K562 (cell line): ENCODE data around the gene GSTA4. TPM values are rescaled to one million over a fixed set of nuclear protein-coding genes. Genes with fewer than 3 reads are reported as not detected.

Experiments
- ATAC-seq: fragments of 200-7000 bp; cut with Tn5 transposase; 3 replicates; pipeline ENCODE4 v1.9.1; 2020; ENCODE audit warnings: moderate library complexity
- BruUV-seq: library from RNA; stranded (reverse); fragments of 400-500 nt; replicated peaks from 2 replicates; lab custom pipeline; 2021; lab: Mats Ljungman, UMichigan
- CTCF ChIA-PET: fragments of 300-600 bp; formaldehyde crosslinking; extraction: SDS; loops from one replicate; lab custom pipeline; 2021; ENCODE audit warnings: low intra/inter-chr PET ratio; lab: Yijun Ruan, JAX
- POLR2A ChIA-PET: fragments of 300-600, 350-650 bp; sonication (Branson Sonifier 250); formaldehyde crosslinking; extraction: SDS; loops from one replicate; lab custom pipeline; 2021; ENCODE audit warnings: antibody characterized with exemption, inconsistent platforms; lab: Yijun Ruan, JAX
- DNase-seq, 4 experiments: peaks; one replicate each; pipeline versions ENCODE4 v3.0.0 to v3.0.0-alpha.2; 2011 to 2018; ENCODE audit warnings: low spot score in 3 of 4, mixed read lengths in 3 of 4; ENCODE audit errors: extremely low read depth in 1 of 4
- FAIRE-seq: peaks from 2 replicates; lab custom pipeline; 2011; peaks lifted over from hg19 to GRCh38; lab: Jason Lieb, UNC
- H2AFZ ChIP-seq: 2 replicates; pipeline ENCODE4 v1.6.0; 2011; ENCODE audit warnings: low read depth, low read length, control low read depth, inconsistent platforms
- H3K27ac ChIP-seq: fragments of 200-600 bp; 3 replicates; pipeline ENCODE4 v1.8.0; 2011; ENCODE audit warnings: low read depth, mild to moderate bottlenecking, control low read depth, inconsistent platforms, low read length, moderate library complexity, mixed read lengths; ENCODE audit errors: extremely low read depth
- H3K27me3 ChIP-seq, 2 experiments: fragments of 300-600 bp in 1 of 2; 2 replicates in 1 of 2; 3 replicates in 1 of 2; pipeline versions ENCODE4 v1.6.0 to v1.8.0; 2011; ENCODE audit warnings: inconsistent platforms in 2 of 2, low read length in 2 of 2, mild to moderate bottlenecking in 1 of 2, mixed read lengths in 1 of 2, moderate library complexity in 1 of 2; ENCODE audit not compliant: control insufficient read depth in 2 of 2, insufficient read depth in 2 of 2
- H3K36me3 ChIP-seq: fragments of 300-600 bp; 3 replicates; pipeline ENCODE4 v1.8.0; 2011; ENCODE audit warnings: mild to moderate bottlenecking, low read length, inconsistent platforms; ENCODE audit not compliant: control insufficient read depth, insufficient read depth
- H3K4me1 ChIP-seq, 2 experiments: fragments of 200-600 bp in 1 of 2; replicated peaks in 1 of 2; 2 replicates in 1 of 2; 3 replicates in 1 of 2; pipeline versions ENCODE4 v1.5.1 to v1.8.0; 2011; ENCODE audit warnings: inconsistent platforms in 2 of 2, low read length in 2 of 2, mild to moderate bottlenecking in 1 of 2, mixed read lengths in 1 of 2, moderate library complexity in 1 of 2; ENCODE audit not compliant: control insufficient read depth in 2 of 2, insufficient read depth in 2 of 2
- H3K4me2 ChIP-seq: 2 replicates; pipeline ENCODE4 v1.6.1; 2011; ENCODE audit warnings: low read length, control low read depth, inconsistent platforms, mixed read lengths; ENCODE audit not compliant: insufficient read depth
- H3K4me3 ChIP-seq: fragments of 200-600 bp; sonication (generic), shearing (Covaris generic); 2 replicates; pipeline ENCODE4 v1.5.1; 2016; ENCODE audit warnings: control low read depth, inconsistent platforms
- H3K79me2 ChIP-seq: fragments of 200-600 bp; 3 replicates; pipeline ENCODE4 v1.8.0; 2011; ENCODE audit warnings: low read length, inconsistent platforms; ENCODE audit not compliant: control insufficient read depth, insufficient read depth
- H3K9ac ChIP-seq, 2 experiments: 2 replicates each; pipeline versions ENCODE4 v1.6.0 to v1.6.1; 2011; ENCODE audit warnings: low read depth in 2 of 2, low read length in 2 of 2, control low read depth in 1 of 2, inconsistent platforms in 1 of 2, mild to moderate bottlenecking in 1 of 2, mixed read lengths in 1 of 2; ENCODE audit not compliant: insufficient read depth in 1 of 2
- H3K9me1 ChIP-seq: one replicate; pipeline ENCODE4 v1.6.0; 2011; ENCODE audit warnings: inconsistent platforms, mild to moderate bottlenecking, low read length, moderate library complexity; ENCODE audit not compliant: control insufficient read depth, insufficient read depth
- H3K9me3 ChIP-seq: replicated peaks from 2 replicates; pipeline ENCODE4 v1.5.1; 2011; ENCODE audit warnings: low read depth, low read length, inconsistent platforms; ENCODE audit not compliant: control insufficient read depth, insufficient read depth
- H4K20me1 ChIP-seq: replicated peaks from 2 replicates; pipeline ENCODE4 v1.6.1; 2011; ENCODE audit warnings: low read length, inconsistent platforms, mixed read lengths; ENCODE audit not compliant: control insufficient read depth, insufficient read depth
- ARNT ChIP-seq, 2 experiments: fragments of 450-650 bp; IDR thresholded peaks; 2 replicates each; pipeline ENCODE4 v1.6.1; 2016; ENCODE audit warnings: mild to moderate bottlenecking in 1 of 2
- HBP1 ChIP-seq: fragments of 450-650 bp; formaldehyde crosslinking; IDR thresholded peaks from 2 replicates; pipeline ENCODE4 v1.4.0; 2022; ENCODE audit warnings: missing genetic modification characterization
- HMG20A ChIP-seq: fragments of 450-650 bp; formaldehyde crosslinking; conservative IDR thresholded peaks from 2 replicates; pipeline ENCODE4 v1.4.0; 2020; ENCODE audit warnings: mild to moderate bottlenecking, mixed read lengths
- LARP7 ChIP-seq: fragments of 450-650 bp; IDR thresholded peaks from 2 replicates; pipeline ENCODE4 v1.6.1; 2016
- MTA2 ChIP-seq: fragments of 450-650 bp; IDR thresholded peaks from 2 replicates; pipeline ENCODE4 v1.6.1; 2016; ENCODE audit warnings: low read depth
- NR2C2 ChIP-seq, 2 experiments: fragments of 200-800 bp in 1 of 2; sonication (Bioruptor generic) in 1 of 2; sonication (generic) in 1 of 2; formaldehyde crosslinking in 1 of 2; IDR thresholded peaks; 2 replicates each; pipeline versions ENCODE4 v1.6.1 to v1.8.0; 2016 to 2022; ENCODE audit warnings: mild to moderate bottlenecking in 1 of 2, missing compliant biosample characterization in 1 of 2, missing genetic modification characterization in 1 of 2, missing genetic modification reagents in 1 of 2
- PHF8 ChIP-seq: fragments of 200-600 bp; sonication (generic); IDR thresholded peaks from 2 replicates; pipeline ENCODE4 v1.6.1; 2012; ENCODE audit warnings: mixed run types, mild to moderate bottlenecking, inconsistent platforms, low read length, moderate library complexity, borderline replicate concordance
- STAT5A ChIP-seq: IDR thresholded peaks from 2 replicates; pipeline ENCODE4 v1.6.1; 2012; ENCODE audit warnings: low read length, inconsistent platforms, borderline replicate concordance
- TAF7 ChIP-seq: fragments of 450-650 bp; IDR thresholded peaks from 2 replicates; pipeline ENCODE4 v1.6.1; 2016; ENCODE audit warnings: missing genetic modification characterization, missing compliant biosample characterization
- TRIM25 ChIP-seq: fragments of 450-650 bp; IDR thresholded peaks from 2 replicates; pipeline ENCODE4 v1.7.0; 2016; ENCODE audit warnings: borderline replicate concordance
- UBTF ChIP-seq, 2 experiments: IDR thresholded peaks; 2 replicates each; pipeline ENCODE4 v1.6.1; 2012; ENCODE audit warnings: improper control_type of control experiment in 2 of 2, low read depth in 2 of 2, low read length in 2 of 2, borderline replicate concordance in 1 of 2
- ZNF175 ChIP-seq: fragments of 200-800 bp; sonication (Bioruptor generic); IDR thresholded peaks from 2 replicates; pipeline ENCODE4 v1.6.1; 2016; ENCODE audit warnings: low read depth, mild to moderate bottlenecking, missing genetic modification characterization, missing compliant biosample characterization
- ZNF280A ChIP-seq: fragments of 450-650 bp; IDR thresholded peaks from 2 replicates; pipeline ENCODE4 v1.6.1; 2018; ENCODE audit warnings: mild to moderate bottlenecking, low read depth; ENCODE audit not compliant: partially characterized antibody
- WGBS: fragments of 100-300 bp; shearing (Covaris generic); methylation state at CpG from one replicate; pipeline ENCODE4 v1.1.6; 2016; ENCODE audit warnings: low coverage, mixed read lengths; ENCODE audit not compliant: insufficient coverage; ENCODE audit errors: missing lambda C conversion rate; 5-methylcytosine and 5-hydroxymethylcytosine counted together
- in situ Hi-C: fragments of 300-500 bp; cut with MboI; formaldehyde crosslinking; loops from 4 replicates; pipeline ENCODE4 v1.15.0; 2018; ENCODE audit warnings: inconsistent platforms, mixed read lengths
- intact Hi-C: fragments of 100-400 bp; cut with micrococcal nuclease; formaldehyde crosslinking; loops from 2 replicates; pipeline ENCODE4 v1.14.2; 2022
- polyA plus RNA-seq, 8 experiments: library from polyadenylated mRNA; depleted of rRNA in 4 of 8; stranded (reverse) in 5 of 8; unstranded in 3 of 8; fragments of >200 nt; fragmentation: Nextera tagmentation in 2 of 8; fragmentation: Illumina TruSeq in 1 of 8; extraction: Ambion mirVana in 2 of 8; extraction: Trizol in 1 of 8; gene quantifications; 2 replicates each; pipeline versions ENCODE4 v1.2.1 to v1.2.3, GENCODE V29; 2011 to 2014; ENCODE audit warnings: inconsistent platforms in 1 of 8, missing spikeins in 1 of 8
- total RNA-seq, 7 experiments: library from RNA; depleted of rRNA in 6 of 7; stranded (reverse); fragments of >200 nt in 6 of 7; fragmentation: Illumina TruSeq in 2 of 7; extraction: Trizol in 2 of 7; gene quantifications; 2 replicates each; pipeline versions ENCODE4 v1.2.1 to v1.2.3, GENCODE V29; 2011 to 2021; ENCODE audit warnings: low replicate concordance in 1 of 7

The GSTA4 gene
- total and polyA plus RNA-seq, 9 of the 15 experiments (the other 6 are each of a cell fraction or from before 2014, with no cell fraction given) = 0.89 to 4.0 (median 2.0) TPM

GRCh38 chr6:52994839-52995088 is 320 bp downstream of the GSTA4 start:
- Histone ChIP-seq H3K4me3 (peak overlapping the region; percentile 51), H3K4me1 (peaks cover 0 to 10% of the 10 kb centered on the region in 2 experiments; a peak in 3 of 5 replicates), H3K36me3 (no peaks in the 10 kb centered on the region), H3K4me2 (peak overlapping the region; percentile 73), H4K20me1 (no peaks in the 10 kb centered on the region), H3K9me1 (no peaks in the 10 kb centered on the region), H3K27ac (peak overlapping the region; percentile 90), H3K79me2 (no peaks in the 10 kb centered on the region), H3K9ac (peak overlapping the region; percentile 86 to 92), H3K27me3 (no peaks in the 10 kb centered on the region), H3K9me3 (no peaks in the 10 kb centered on the region), H2AFZ (peak overlapping the region; percentile 91)
- TF ChIP-seq PHF8 = 0 out of 2 replicates have a peak, but pooled peaks have one; percentile 52
- 0 out of 2 replicates have a peak, but pooled peaks have one; percentile 80 for TF ChIP-seq TRIM25
- TF ChIP-seq STAT5A = no peak
- TF ChIP-seq UBTF (IDR thresholded peaks at IDR 0.05; ENCODE audit: borderline replicate concordance in 1 of 2, low read depth in 2 of 2, low read length in 2 of 2) = 0 out of 4 replicates have a peak, but pooled peaks of 1 of the 2 experiments have one; percentile 26
- TF ChIP-seq NR2C2 (CRISPR knock-in tag; IDR thresholded peaks at IDR 0.05) = 0 out of 2 replicates have a peak, but pooled peaks have one; percentile 13
- TF ChIP-seq NR2C2 (tag; IDR thresholded peaks at IDR 0.05) = no peak
- 0 out of 2 replicates have a peak, but pooled peaks have one; percentile 22 for TF ChIP-seq MTA2
- peak; percentile 17; the same call in 1 of the 2 replicates for TF ChIP-seq ZNF175 (CRISPR knock-in tag)
- TF ChIP-seq HBP1 = 0 out of 2 replicates have a peak, but pooled peaks have one; percentile 31
- TF ChIP-seq LARP7 = peak; percentile 11; the same call in 1 of the 2 replicates
- TF ChIP-seq TAF7 = no peak
- no peak for TF ChIP-seq ARNT (IDR thresholded peaks at IDR 0.05)
- TF ChIP-seq HMG20A (CRISPR knock-in tag) = no peak
- TF ChIP-seq ZNF280A = no peak
- ATAC-seq (peak; percentile 48), DNase-seq (peak; percentile 24 to 45 (median 32)), FAIRE-seq (no peak)
- ChIA-PET CTCF (no interaction called here), POLR2A (interaction anchor here (0.5 to 2.0 kb wide), 7 partner anchors 11 to 315 kb away, joined by 3 to 9 read pairs (median 3); partner anchors contain the start of gene FBXO9)
- intact Hi-C loops (loop anchor here (5.0 to 10.0 kb wide), 3 partner anchors 112 to 577 kb away; no protein-coding TSS in a partner anchor), in situ Hi-C loops (loop anchor here (5.0 kb wide), 1 partner anchor 63 kb away; no protein-coding TSS in a partner anchor)
- 13% methylated on average over 13 of the region's 13 CpGs for WGBS
- BruUV-seq = TSS peak; percentile 49
